SK-N-MC (cell line): ENCODE data around the gene METTL14.
"Not testable (repeated sequence)": the region's sequence is repeated elsewhere in the genome, so short reads cannot be mapped to it uniquely, and the experiment has no call there.

Experiments
- DNase-seq: peaks from one replicate; pipeline ENCODE4 v3.0.0-alpha.2; 2011; ENCODE audit warnings: low read depth, low spot score
- H3K27ac ChIP-seq: fragments of 200-600 bp; sonication (generic); 2 replicates; pipeline ENCODE4 v1.5.1; 2016; ENCODE audit warnings: mixed run types
- H3K36me3 ChIP-seq: fragments of 200-600 bp; sonication (generic); 2 replicates; pipeline ENCODE4 v1.6.1; 2017; ENCODE audit warnings: antibody characterized with exemption, low read length, mixed read lengths; ENCODE audit not compliant: insufficient read depth
- H3K4me3 ChIP-seq: fragments of 200-600 bp; sonication (generic); 2 replicates; pipeline ENCODE4 v1.5.1; 2016
- H3K9ac ChIP-seq: fragments of 200-600 bp; sonication (generic); 2 replicates; pipeline ENCODE4 v1.8.0; 2017; ENCODE audit warnings: mixed run types, mixed read lengths; ENCODE audit not compliant: insufficient read length
- H3K9me3 ChIP-seq: fragments of 200-600 bp; sonication (generic); 2 replicates; pipeline ENCODE4 v1.6.1; 2017; ENCODE audit warnings: low read depth, mild to moderate bottlenecking, antibody characterized with exemption, low read length, moderate library complexity, mixed read lengths
- EZH2 ChIP-seq: fragments of 200-600 bp; sonication (generic); IDR thresholded peaks from one replicate; pipeline ENCODE4 v1.6.1; 2017; ENCODE audit warnings: antibody characterized with exemption
- FOXP2 ChIP-seq: optimal IDR thresholded peaks from 2 replicates; pipeline ENCODE3; 2011; ENCODE audit warnings: mild to moderate bottlenecking, moderate library complexity; ENCODE audit not compliant: insufficient read depth; ENCODE audit errors: extremely low read length, control extremely low read depth
- POLR2AphosphoS5 ChIP-seq: IDR thresholded peaks from 2 replicates; pipeline ENCODE4 v1.6.1; 2012; ENCODE audit warnings: mild to moderate bottlenecking, low read depth, low read length, borderline replicate concordance

Gene METTL14

GRCh38 chr4:118684873-118685811 is at the start of gene METTL14:
TSS of gene METTL14 (plus strand) at chr4:118685392. CDS start at chr4:118685535, 143 bp downstream.
- no peaks in the 10 kb centered on the region for H3K9me3 ChIP-seq
- H3K9ac ChIP-seq: peak within 1 kb of the TSS; percentile 93
- H3K27ac ChIP-seq: peak within 1 kb of the TSS; percentile 63
- no peak for TF ChIP-seq EZH2
- peak; percentile 93 for TF ChIP-seq POLR2AphosphoS5
- TF ChIP-seq FOXP2: no peak
- peak; percentile 67 for DNase-seq
- H3K36me3 ChIP-seq: peaks cover 20% of the 10 kb centered on the region
- peak within 1 kb of the TSS; percentile 93 for H3K4me3 ChIP-seq

GRCh38 chr4:118636126-118636525 is 49.1 kb upstream of the METTL14 start:
- not testable (repeated sequence) for H3K9me3 ChIP-seq, H3K4me3 ChIP-seq, H3K27ac ChIP-seq, H3K36me3 ChIP-seq, DNase-seq, H3K9ac ChIP-seq

- H3K36me3 ChIP-seq, H3K27ac ChIP-seq, DNase-seq, H3K9me3 ChIP-seq, H3K4me3 ChIP-seq, H3K9ac ChIP-seq: not testable (repeated sequence)
Observed at GRCh38 chr4:118664665-118665064, 20.5 kb upstream of the METTL14 start.

- H3K9me3 ChIP-seq: not testable (repeated sequence)
Observed at GRCh38 chr4:118669220-118669619, 16.0 kb upstream of the METTL14 start.

GRCh38 chr4:118670968-118671367 is 14.2 kb upstream of the METTL14 start:
- DNase-seq, H3K27ac ChIP-seq, H3K9me3 ChIP-seq, H3K9ac ChIP-seq, H3K4me3 ChIP-seq, H3K36me3 ChIP-seq: not testable (repeated sequence)

More at GRCh38 chr4:118669220-118669619, 16.0 kb upstream of the METTL14 start:
- H3K4me3 ChIP-seq, H3K27ac ChIP-seq, H3K36me3 ChIP-seq, H3K9ac ChIP-seq: not testable (repeated sequence)
- peak; percentile 66 for DNase-seq

GRCh38 chr4:118676128-118676527 is 9.1 kb upstream of the METTL14 start:
- no peak for DNase-seq
- Histone ChIP-seq H3K9me3 (no peaks in the 10 kb centered on the region), H3K36me3 (no peaks in the 10 kb centered on the region), H3K4me3 (no peak overlapping the region), H3K9ac (no peak overlapping the region), H3K27ac (no peak overlapping the region)
- TF ChIP-seq FOXP2: no peak
- no peak for TF ChIP-seq EZH2
- TF ChIP-seq POLR2AphosphoS5: no peak

- no peak overlapping the region for H3K9ac ChIP-seq
- H3K9me3 ChIP-seq: no peaks in the 10 kb centered on the region
- H3K4me3 ChIP-seq: no peak overlapping the region
- DNase-seq: no peak
- no peak for TF ChIP-seq POLR2AphosphoS5
- H3K36me3 ChIP-seq: no peaks in the 10 kb centered on the region
- no peak overlapping the region for H3K27ac ChIP-seq
Observed at GRCh38 chr4:118680808-118681207, 4.4 kb upstream of the METTL14 start.

- H3K27ac ChIP-seq: no peak overlapping the region
- H3K9me3 ChIP-seq: no peaks in the 10 kb centered on the region
- no peak overlapping the region for H3K9ac ChIP-seq
- no peak for TF ChIP-seq FOXP2
- TF ChIP-seq EZH2: no peak
- TF ChIP-seq POLR2AphosphoS5: no peak
- DNase-seq: no peak
- peaks cover 7% of the 10 kb centered on the region for H3K36me3 ChIP-seq
- H3K4me3 ChIP-seq: 0 out of 2 replicates have a peak overlapping the region, but pooled peaks have one; percentile 4
Observed at GRCh38 chr4:118682928-118683327, 2.3 kb upstream of the METTL14 start.

GRCh38 chr4:118683513-118683912 is 1.7 kb upstream of the METTL14 start:
- H3K4me3 ChIP-seq: no peak overlapping the region
- no peak for DNase-seq
- H3K9me3 ChIP-seq: no peaks in the 10 kb centered on the region
- H3K36me3 ChIP-seq: peaks cover 11% of the 10 kb centered on the region
- no peak overlapping the region for H3K9ac ChIP-seq
- TF ChIP-seq EZH2 (no peak), POLR2AphosphoS5 (no peak), FOXP2 (no peak)
- H3K27ac ChIP-seq: no peak overlapping the region

- H3K9ac ChIP-seq: no peak overlapping the region
- TF ChIP-seq POLR2AphosphoS5 (no peak), EZH2 (no peak), FOXP2 (no peak)
- no peak for DNase-seq
- H3K9me3 ChIP-seq: no peaks in the 10 kb centered on the region
- H3K36me3 ChIP-seq: peaks cover 72% of the 10 kb centered on the region
- H3K27ac ChIP-seq: no peak overlapping the region
- no peak overlapping the region for H3K4me3 ChIP-seq
Observed at GRCh38 chr4:118703118-118703517, 17.9 kb downstream of the METTL14 start.
